Progenitor cell of endocrine pancreas (in vitro differentiated cells): ENCODE results near the gene PXDC1. TPM values are rescaled to one million over a fixed set of nuclear protein-coding genes. Genes with fewer than 3 reads are reported as not detected.
A peak's percentile ranks its signal among the peaks of the same experiment; 100 is the strongest.

Experiments
- DNase-seq: peaks from one replicate; pipeline ENCODE4 v3.0.0; 2021; ENCODE audit warnings: low spot score; ENCODE audit not compliant: unreplicated experiment
- H3K27ac Mint-ChIP-seq: 2 replicates; pipeline ENCODE4 v1.8.0; 2021; ENCODE audit warnings: mild to moderate bottlenecking, moderate library complexity, mixed read lengths
- H3K27me3 Mint-ChIP-seq: 2 replicates; pipeline ENCODE4 v1.8.0; 2021; ENCODE audit warnings: mixed read lengths
- H3K36me3 Mint-ChIP-seq: 2 replicates; pipeline ENCODE4 v1.8.0; 2022; ENCODE audit warnings: mixed read lengths; ENCODE audit not compliant: insufficient read depth
- H3K4me1 Mint-ChIP-seq: 2 replicates; pipeline ENCODE4 v1.8.0; 2021; ENCODE audit warnings: low read depth, mixed read lengths
- H3K4me3 Mint-ChIP-seq: 2 replicates; pipeline ENCODE4 v1.8.0; 2021; ENCODE audit warnings: low read depth, mild to moderate bottlenecking, moderate library complexity, mixed read lengths
- H3K9me3 Mint-ChIP-seq: 2 replicates; pipeline ENCODE4 v1.8.0; 2021; ENCODE audit warnings: low read depth, mixed read lengths
- total RNA-seq: library from RNA; stranded (reverse); gene quantifications from 2 replicates; pipeline ENCODE4 v1.2.1, GENCODE V29; 2021
- TF ChIP-seq, protein P1 (sequence below): fragments of 200-600 bp; sonication (generic); IDR thresholded peaks from one replicate; pipeline ENCODE4 v1.5.0; 2021; ENCODE audit warnings: antibody characterized with exemption, mild to moderate bottlenecking; ENCODE audit not compliant: unreplicated experiment

The PXDC1 gene
- total RNA-seq, 1 donor from 2014 or later, result 4.8 TPM

- TF ChIP-seq, protein P1, sequence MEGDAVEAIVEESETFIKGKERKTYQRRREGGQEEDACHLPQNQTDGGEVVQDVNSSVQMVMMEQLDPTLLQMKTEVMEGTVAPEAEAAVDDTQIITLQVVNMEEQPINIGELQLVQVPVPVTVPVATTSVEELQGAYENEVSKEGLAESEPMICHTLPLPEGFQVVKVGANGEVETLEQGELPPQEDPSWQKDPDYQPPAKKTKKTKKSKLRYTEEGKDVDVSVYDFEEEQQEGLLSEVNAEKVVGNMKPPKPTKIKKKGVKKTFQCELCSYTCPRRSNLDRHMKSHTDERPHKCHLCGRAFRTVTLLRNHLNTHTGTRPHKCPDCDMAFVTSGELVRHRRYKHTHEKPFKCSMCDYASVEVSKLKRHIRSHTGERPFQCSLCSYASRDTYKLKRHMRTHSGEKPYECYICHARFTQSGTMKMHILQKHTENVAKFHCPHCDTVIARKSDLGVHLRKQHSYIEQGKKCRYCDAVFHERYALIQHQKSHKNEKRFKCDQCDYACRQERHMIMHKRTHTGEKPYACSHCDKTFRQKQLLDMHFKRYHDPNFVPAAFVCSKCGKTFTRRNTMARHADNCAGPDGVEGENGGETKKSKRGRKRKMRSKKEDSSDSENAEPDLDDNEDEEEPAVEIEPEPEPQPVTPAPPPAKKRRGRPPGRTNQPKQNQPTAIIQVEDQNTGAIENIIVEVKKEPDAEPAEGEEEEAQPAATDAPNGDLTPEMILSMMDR, result no peak
Observed at GRCh38 chr6:3726421-3726820, 25.1 kb downstream of the PXDC1 start.

GRCh38 chr6:3725145-3726047, 26.1 kb downstream of the PXDC1 start:
- H3K27ac Mint-ChIP-seq, result no peak overlapping the region

More at GRCh38 chr6:3726421-3726820, 25.1 kb downstream of the PXDC1 start:
- no peak for DNase-seq
- Mint-ChIP-seq H3K9me3 (no peaks in the 10 kb centered on the region), H3K4me3 (no peak overlapping the region), H3K27ac (peak overlapping the region; percentile 58), H3K36me3 (no peaks in the 10 kb centered on the region), H3K4me1 (peaks cover 8% of the 10 kb centered on the region), H3K27me3 (peaks cover 10% of the 10 kb centered on the region)

GRCh38 chr6:3724451-3725144, 26.9 kb downstream of the PXDC1 start:
- peaks cover 2% of the 10 kb centered on the region for H3K36me3 Mint-ChIP-seq
- H3K4me3 Mint-ChIP-seq, result no peak overlapping the region
- no peak for DNase-seq
- H3K4me1 Mint-ChIP-seq, result peaks cover 8% of the 10 kb centered on the region
- H3K9me3 Mint-ChIP-seq, result peaks cover 5% of the 10 kb centered on the region
- H3K27me3 Mint-ChIP-seq, result peaks cover 10% of the 10 kb centered on the region
- no peak overlapping the region for H3K27ac Mint-ChIP-seq
- TF ChIP-seq, protein P1, result no peak

More at GRCh38 chr6:3725145-3726047, 26.1 kb downstream of the PXDC1 start:
- no peak for DNase-seq
- peaks cover 8% of the 10 kb centered on the region for H3K4me1 Mint-ChIP-seq
- H3K27me3 Mint-ChIP-seq, result peaks cover 10% of the 10 kb centered on the region
- H3K4me3 Mint-ChIP-seq, result no peak overlapping the region
- no peaks in the 10 kb centered on the region for H3K9me3 Mint-ChIP-seq
- no peaks in the 10 kb centered on the region for H3K36me3 Mint-ChIP-seq
- TF ChIP-seq, protein P1, result no peak

DNA sequence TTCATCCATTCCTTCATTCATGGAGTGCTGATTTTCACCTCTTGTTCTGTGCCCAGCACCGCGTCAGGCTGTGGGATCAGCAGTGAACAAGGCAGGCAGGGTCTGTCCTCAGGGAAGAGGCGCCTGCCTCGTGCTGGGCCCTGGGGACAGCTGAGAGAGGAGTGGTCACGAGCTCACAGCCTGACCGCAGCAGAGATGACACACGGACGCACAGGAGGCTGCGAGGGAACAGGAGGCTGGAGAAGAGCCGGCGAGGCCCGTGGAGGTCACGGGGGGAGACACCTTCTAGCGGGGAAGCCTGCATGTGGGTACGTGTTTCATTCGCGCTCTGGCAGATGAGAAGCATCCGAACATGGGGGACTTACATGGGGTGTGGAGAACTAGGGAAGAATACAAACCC, 27.5 kb downstream of the PXDC1 start:
- peaks cover 2% of the 10 kb centered on the region for H3K36me3 Mint-ChIP-seq

DNA sequence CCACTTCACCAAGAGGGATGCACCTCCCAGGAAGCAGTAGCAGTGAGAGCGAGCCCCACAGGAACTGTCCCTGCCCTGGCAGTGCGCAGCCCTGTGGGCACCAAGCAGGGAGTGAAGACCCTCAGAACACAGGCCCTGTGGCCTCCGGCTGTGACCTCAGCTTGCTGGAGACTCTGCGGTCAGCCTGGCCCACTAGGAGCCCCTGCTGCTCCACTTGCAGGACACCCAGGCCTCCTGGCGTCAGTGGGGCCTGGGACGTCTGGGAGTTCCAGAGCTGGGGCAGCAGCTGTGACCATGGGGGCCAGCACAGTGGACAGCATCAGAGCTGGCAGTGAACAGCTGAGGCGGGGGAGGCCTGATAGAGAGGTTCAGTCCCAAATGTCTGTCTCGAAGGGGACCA, 28.3 kb downstream of the PXDC1 start:
- H3K9me3 Mint-ChIP-seq, result peaks cover 6% of the 10 kb centered on the region
- peaks cover 3% of the 10 kb centered on the region for H3K27me3 Mint-ChIP-seq
- no peak overlapping the region for H3K27ac Mint-ChIP-seq
- TF ChIP-seq, protein P1, result no peak
- H3K4me1 Mint-ChIP-seq, result peaks cover 8% of the 10 kb centered on the region
- H3K4me3 Mint-ChIP-seq, result no peak overlapping the region
- peaks cover 2% of the 10 kb centered on the region for H3K36me3 Mint-ChIP-seq
- DNase-seq, result no peak

More for the DNA sequence above, 27.5 kb downstream of the PXDC1 start:
- H3K4me1 Mint-ChIP-seq, result peaks cover 8% of the 10 kb centered on the region
- DNase-seq, result no peak
- no peak overlapping the region for H3K27ac Mint-ChIP-seq
- H3K4me3 Mint-ChIP-seq, result no peak overlapping the region
- H3K27me3 Mint-ChIP-seq, result peaks cover 6% of the 10 kb centered on the region
- TF ChIP-seq, protein P1, result no peak
- peaks cover 6% of the 10 kb centered on the region for H3K9me3 Mint-ChIP-seq
